Fibroblast of villous mesenchyme (primary cell): Measurements from ENCODE around the gene BMAL1. TPM values are rescaled to one million over a fixed set of nuclear protein-coding genes. Genes with fewer than 3 reads are reported as not detected.
"Not testable (repeated sequence)": the region's sequence is repeated elsewhere in the genome, so short reads cannot be mapped to it uniquely, and the experiment has no call there.

ENCODE experiments used
- DNase-seq: peaks from one replicate; pipeline ENCODE4 v3.0.0-alpha.2; 2010; ENCODE audit warnings: low read depth
- H3K4me3 ChIP-seq: 2 replicates; pipeline ENCODE4 v1.5.1; 2011; ENCODE audit warnings: low read depth, mild to moderate bottlenecking, low read length
- total RNA-seq: library from RNA; depleted of rRNA; stranded (reverse); fragments of >200 nt; gene quantifications from 2 replicates; pipeline ENCODE4 v1.2.3, GENCODE V29; 2012
- TF ChIP-seq, protein P1 (sequence below): IDR thresholded peaks from 2 replicates; pipeline ENCODE4 v1.5.1; 2012; ENCODE audit warnings: low read depth, mild to moderate bottlenecking, low read length; ENCODE audit not compliant: insufficient read depth

Gene BMAL1
- total RNA-seq, 1 donor, result 10.4 TPM

- H3K4me3 ChIP-seq, result no peak overlapping the region
- DNase-seq, result no peak
- TF ChIP-seq, protein P1, sequence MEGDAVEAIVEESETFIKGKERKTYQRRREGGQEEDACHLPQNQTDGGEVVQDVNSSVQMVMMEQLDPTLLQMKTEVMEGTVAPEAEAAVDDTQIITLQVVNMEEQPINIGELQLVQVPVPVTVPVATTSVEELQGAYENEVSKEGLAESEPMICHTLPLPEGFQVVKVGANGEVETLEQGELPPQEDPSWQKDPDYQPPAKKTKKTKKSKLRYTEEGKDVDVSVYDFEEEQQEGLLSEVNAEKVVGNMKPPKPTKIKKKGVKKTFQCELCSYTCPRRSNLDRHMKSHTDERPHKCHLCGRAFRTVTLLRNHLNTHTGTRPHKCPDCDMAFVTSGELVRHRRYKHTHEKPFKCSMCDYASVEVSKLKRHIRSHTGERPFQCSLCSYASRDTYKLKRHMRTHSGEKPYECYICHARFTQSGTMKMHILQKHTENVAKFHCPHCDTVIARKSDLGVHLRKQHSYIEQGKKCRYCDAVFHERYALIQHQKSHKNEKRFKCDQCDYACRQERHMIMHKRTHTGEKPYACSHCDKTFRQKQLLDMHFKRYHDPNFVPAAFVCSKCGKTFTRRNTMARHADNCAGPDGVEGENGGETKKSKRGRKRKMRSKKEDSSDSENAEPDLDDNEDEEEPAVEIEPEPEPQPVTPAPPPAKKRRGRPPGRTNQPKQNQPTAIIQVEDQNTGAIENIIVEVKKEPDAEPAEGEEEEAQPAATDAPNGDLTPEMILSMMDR, result no peak
Measured at GRCh38 chr11:13429288-13429687, 151.7 kb downstream of the BMAL1 start.

- DNase-seq, result peak; percentile 12
- TF ChIP-seq, protein P1, result no peak
- no peak overlapping the region for H3K4me3 ChIP-seq
Measured at GRCh38 chr11:13429836-13430235, 152.2 kb downstream of the BMAL1 start.

DNA sequence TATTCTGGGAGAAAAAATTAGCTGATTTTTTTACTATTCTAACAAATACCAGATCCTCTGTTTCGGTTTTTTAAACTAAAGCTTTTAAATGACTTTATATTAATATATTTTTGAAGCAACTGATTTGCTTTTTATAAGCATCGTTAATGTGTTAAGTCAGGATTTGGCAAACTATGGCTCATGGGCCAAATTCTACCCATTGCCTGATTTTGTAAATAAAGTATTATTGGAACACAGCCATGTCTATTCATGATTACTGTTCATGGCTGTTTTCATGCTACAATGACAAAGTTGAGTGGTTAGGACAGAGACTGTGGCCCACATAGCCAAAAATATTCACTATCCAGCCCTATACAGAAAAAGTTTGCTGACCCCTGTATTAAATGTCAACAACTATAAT lies 155.8 kb downstream of the BMAL1 start:
- no peak for DNase-seq
- TF ChIP-seq, protein P1, result no peak
- H3K4me3 ChIP-seq, result no peak overlapping the region

- TF ChIP-seq, protein P1, result no peak
- peak; percentile 23 for DNase-seq
- no peak overlapping the region for H3K4me3 ChIP-seq
Measured at GRCh38 chr11:13434247-13435205, 156.9 kb downstream of the BMAL1 start.

DNA sequence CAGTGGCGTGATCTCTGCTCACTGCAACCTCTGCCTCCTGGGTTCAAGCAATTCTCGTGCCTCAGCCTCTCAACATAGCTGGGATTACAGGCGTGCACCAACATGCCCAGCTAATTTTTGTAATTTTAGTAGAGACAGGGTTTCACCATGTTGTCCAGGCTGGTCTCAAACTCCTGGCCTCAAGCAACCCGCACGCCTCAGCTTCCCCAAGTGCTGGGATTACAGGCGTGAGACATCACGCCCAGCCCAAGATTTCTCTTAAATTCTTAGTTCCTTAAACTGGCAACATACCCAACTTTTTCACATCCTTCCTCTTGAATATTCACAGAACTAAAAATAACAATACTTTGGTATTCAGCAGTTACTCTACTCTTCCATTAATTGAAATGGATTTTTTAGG lies 159.2 kb downstream of the BMAL1 start:
- H3K4me3 ChIP-seq, DNase-seq: not testable (repeated sequence)

Other genes with a start within 250 kb of the BMAL1 start
- gene BTBD10, start 185.4 kb downstream of the BMAL1 start, total RNA-seq, result 44.5 and 62.6 TPM in 2 replicates
- gene PTH, start 218.2 kb downstream of the BMAL1 start, total RNA-seq, result not detected in 2 replicates